Cortex of kidney (tissue), 1 donor: ENCODE data around the gene NPAS1.

Source experiments
- DNase-seq: peaks from one replicate; lab custom pipeline; 2025; lab: John Stamatoyannopoulos, UW

NPAS1 gene

DNA sequence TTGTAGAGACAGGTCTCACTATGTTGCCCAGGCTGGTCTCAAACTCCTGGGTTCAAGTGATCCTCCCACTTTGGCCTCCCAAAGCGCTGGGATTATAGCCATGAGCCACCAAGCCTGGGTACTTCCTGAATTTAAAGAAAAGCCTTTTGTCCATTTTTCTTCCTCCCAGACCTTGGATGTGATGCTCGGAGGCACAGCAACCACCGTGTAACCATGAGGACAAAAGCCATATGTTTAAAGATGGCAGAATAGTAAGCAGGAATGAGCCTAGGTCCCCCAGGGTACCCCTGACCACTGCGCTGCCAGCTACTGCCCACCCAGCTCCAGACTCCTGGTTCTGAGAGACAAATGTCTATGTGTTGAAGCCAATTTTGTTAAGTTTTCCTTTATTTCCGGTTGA lies 62.9 kb downstream of the NPAS1 start:
- DNase-seq: no peak

DNA sequence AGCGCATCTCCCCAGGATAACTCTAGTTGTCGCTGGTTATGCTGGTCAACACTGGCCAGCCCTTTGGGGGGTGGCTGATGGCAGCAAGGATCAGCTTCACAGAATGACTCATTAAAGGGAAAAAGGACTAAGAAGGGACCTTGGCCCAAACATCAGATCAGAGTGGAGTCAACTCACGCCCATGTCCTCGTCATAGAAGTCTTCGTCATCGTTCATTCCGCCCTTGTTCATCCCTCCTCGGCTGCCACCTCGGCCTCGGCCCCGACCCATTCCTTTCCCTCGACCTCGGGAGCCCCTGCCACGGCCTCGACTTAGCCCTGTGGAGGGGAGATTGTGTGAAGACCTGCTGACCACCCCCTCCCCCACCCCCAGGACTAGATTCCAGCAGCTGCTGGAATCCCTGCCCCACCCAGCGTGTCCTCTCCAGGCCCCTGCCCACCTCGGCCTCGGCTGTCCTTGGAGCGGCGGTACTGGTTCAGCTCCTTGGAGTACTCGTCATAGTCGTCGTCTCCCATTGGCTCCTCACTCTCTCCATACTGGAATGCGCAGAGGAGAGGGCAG lies 65.3 kb downstream of the NPAS1 start:
- no peak for DNase-seq

DNA sequence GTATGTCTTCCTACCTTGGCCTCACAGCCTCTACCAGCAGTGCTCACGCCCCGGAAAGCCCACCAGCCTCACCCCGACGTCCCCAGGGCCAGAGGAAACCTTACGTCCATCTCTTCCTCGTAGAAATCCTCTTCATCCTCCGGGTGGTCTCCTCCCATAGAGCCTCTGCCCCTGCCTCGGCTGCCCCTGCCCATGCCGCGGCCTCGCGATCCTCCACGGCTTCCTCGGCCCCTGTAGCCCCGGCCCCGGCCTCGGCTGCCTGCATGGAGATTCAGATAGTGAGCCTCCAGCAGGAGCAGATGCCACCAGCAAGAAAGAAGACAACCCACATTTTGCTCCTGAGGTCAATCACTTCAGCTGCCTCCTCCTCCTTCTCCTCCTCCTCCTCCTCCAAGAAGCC lies 66.6 kb downstream of the NPAS1 start:
- no peak for DNase-seq

DNA sequence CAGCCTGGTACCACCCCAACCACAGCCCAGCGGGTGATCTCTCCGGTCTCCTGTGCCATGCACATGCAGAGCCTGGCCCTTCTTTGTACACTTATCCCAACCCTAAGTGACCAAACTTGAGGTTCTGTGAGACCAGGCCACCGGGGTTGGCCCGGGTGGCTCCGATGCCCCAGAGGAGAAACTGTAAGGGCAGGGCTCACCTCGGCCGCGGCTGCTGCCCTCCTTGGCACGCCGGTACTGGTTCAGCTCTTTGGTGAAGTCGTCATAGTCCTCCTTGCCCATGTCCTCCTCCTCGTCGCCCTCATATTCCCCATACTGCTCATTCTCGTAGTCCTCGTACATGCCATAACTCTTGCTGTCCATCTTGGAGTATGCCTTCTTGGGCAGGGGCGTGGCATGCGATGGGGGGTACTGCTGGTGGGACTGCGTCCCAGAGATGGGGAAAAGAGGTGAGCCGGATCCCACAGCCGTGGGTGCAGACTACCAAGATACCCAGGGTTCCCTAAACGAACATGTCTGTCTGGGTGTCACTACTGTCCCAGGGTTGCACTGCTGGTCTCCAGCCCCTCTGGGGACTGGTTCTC lies 70.2 kb downstream of the NPAS1 start:
- DNase-seq: no peak

DNA sequence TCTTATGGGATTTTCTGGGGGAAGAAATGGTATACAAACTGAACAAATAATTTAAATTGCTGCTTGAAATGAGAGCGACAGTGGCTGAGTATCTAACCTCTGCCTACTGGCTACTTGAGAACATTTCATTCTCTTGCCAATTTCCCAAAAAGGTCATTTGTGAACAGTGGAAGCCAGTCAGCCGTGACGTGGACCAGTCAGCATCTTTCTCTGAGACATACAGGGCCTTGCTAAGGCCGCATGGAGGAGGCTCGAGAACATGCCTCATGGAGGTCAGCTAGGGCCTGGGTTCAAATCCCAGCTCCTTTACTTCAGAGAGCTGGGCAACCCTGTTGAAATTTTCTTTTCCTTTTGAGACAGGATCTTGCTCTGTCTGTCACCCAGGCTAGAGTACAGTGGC lies 73.6 kb downstream of the NPAS1 start:
- DNase-seq: no peak

DNA sequence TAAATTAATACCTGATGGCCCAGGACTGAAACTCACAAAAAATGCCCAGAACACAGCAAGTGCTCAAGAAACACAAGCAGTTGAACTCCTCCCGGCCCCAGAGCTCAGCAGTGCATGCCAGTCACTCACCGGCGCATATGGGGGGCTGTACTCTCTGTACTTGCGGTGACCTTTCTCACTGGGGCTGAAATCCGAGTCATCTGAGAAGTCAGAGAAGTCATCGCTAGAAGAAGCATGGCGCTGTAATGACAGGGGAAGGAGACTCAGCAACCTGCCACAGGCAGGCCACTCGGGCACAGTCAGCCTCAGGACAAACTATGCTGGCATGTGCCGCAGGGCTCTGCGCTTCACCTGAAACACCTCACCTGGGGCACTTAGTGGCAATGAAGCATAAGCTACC lies 74.2 kb downstream of the NPAS1 start:
- DNase-seq: no peak

DNA sequence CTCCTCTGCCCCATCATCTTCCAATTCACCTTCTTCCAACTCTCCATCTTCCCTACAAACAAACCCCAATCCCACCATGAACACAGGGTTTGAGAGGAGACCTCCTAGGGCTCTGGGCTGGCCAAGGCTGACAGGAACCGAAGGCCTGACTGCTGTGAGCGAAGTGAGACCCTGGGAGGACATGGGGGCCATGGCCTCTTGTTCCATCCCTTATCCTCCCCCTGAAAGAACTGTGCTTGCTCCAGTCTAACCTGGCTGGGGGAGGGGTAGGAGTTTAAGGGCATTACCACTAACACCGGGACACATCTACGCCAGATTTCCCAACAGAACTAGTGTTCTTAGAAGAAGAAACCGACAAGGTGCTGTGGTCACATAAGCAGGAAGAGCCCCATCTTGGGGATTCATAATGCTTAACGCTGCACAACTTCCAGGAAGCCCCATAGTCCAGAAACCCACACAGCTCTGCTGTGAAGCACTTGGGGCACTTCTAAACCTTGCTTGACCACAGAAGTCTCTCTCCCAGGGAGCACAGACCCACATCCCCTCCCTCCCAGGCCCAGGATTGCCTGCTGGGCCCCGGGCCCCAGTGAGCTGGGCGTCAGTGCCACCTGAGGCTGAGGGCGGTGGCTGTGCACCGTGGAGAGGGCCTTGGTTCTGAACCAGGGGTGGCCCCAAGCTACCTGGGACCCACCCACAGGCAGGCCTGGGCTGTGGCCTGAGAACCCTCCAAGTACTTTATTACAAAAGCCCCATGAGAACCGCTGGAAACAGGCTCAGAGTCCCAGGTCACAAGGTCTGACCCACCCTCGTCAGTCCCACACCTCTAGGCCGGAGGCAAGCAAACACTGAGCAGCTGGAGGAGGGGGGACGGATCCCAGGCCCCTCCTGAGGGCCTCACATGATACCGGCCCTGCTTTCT lies 75.2 kb downstream of the NPAS1 start:
- DNase-seq: no peak
